Astrocyte (in vitro differentiated cells and primary cell): ENCODE data around the gene MUC5AC. TPM values are rescaled to one million over a fixed set of nuclear protein-coding genes. Genes with fewer than 3 reads are reported as not detected.

Experiments used
- DNase-seq: peaks from one replicate; pipeline ENCODE4 v3.0.0-alpha.2; 2010; ENCODE audit warnings: low read depth
- FAIRE-seq: peaks from 2 replicates; lab custom pipeline; 2011; peaks lifted over from hg19 to GRCh38; lab: Jason Lieb, UNC
- H2AFZ ChIP-seq: 2 replicates; pipeline ENCODE4 v1.6.0; 2012; ENCODE audit warnings: low read depth, low read length, inconsistent platforms
- H3K27ac ChIP-seq: 2 replicates; pipeline ENCODE4 v1.5.1; 2011; ENCODE audit warnings: low read depth, low read length, inconsistent platforms
- H3K27me3 ChIP-seq: 2 replicates; pipeline ENCODE4 v1.6.0; 2011; ENCODE audit warnings: low read length, inconsistent platforms; ENCODE audit not compliant: insufficient read depth
- H3K36me3 ChIP-seq: 2 replicates; pipeline ENCODE4 v1.5.1; 2011; ENCODE audit warnings: low read length, inconsistent platforms; ENCODE audit not compliant: insufficient read depth
- H3K4me1 ChIP-seq: 2 replicates; pipeline ENCODE4 v1.5.1; 2011; ENCODE audit warnings: low read length, inconsistent platforms; ENCODE audit not compliant: insufficient read depth
- H3K4me2 ChIP-seq: 2 replicates; pipeline ENCODE4 v1.6.0; 2012; ENCODE audit warnings: low read length, inconsistent platforms
- H3K4me3 ChIP-seq: 2 replicates; pipeline ENCODE4 v1.5.1; 2011; ENCODE audit warnings: low read depth, mild to moderate bottlenecking, low read length, inconsistent platforms; ENCODE audit not compliant: insufficient read depth
- H3K79me2 ChIP-seq: 2 replicates; pipeline ENCODE4 v1.6.0; 2012; ENCODE audit warnings: mild to moderate bottlenecking, low read length, inconsistent platforms; ENCODE audit not compliant: insufficient read depth
- H3K9ac ChIP-seq: 2 replicates; pipeline ENCODE4 v1.6.0; 2012; ENCODE audit warnings: mild to moderate bottlenecking, low read length, inconsistent platforms
- H3K9me3 ChIP-seq: 2 replicates; pipeline ENCODE4 v1.5.1; 2012; ENCODE audit warnings: low read depth, mild to moderate bottlenecking, low read length, inconsistent platforms; ENCODE audit not compliant: insufficient read depth
- H4K20me1 ChIP-seq: 2 replicates; pipeline ENCODE4 v1.6.0; 2012; ENCODE audit warnings: low read length, inconsistent platforms; ENCODE audit not compliant: insufficient read depth
- H3K27ac Mint-ChIP-seq: one replicate; pipeline ENCODE4 v1.8.0; 2021; ENCODE audit warnings: mild to moderate bottlenecking, mixed read lengths; ENCODE audit not compliant: unreplicated experiment
- H3K27me3 Mint-ChIP-seq: one replicate; pipeline ENCODE4 v1.8.0; 2021; ENCODE audit warnings: low read depth, mixed read lengths; ENCODE audit not compliant: unreplicated experiment
- H3K36me3 Mint-ChIP-seq: one replicate; pipeline ENCODE4 v1.8.0; 2021; ENCODE audit warnings: low read depth, mixed read lengths; ENCODE audit not compliant: unreplicated experiment
- H3K4me1 Mint-ChIP-seq: one replicate; pipeline ENCODE4 v1.8.0; 2021; ENCODE audit warnings: low read depth, mixed read lengths; ENCODE audit not compliant: unreplicated experiment
- H3K4me3 Mint-ChIP-seq: one replicate; pipeline ENCODE4 v1.8.0; 2021; ENCODE audit warnings: mild to moderate bottlenecking, moderate library complexity, mixed read lengths; ENCODE audit not compliant: unreplicated experiment
- H3K9me3 Mint-ChIP-seq: one replicate; pipeline ENCODE4 v1.8.0; 2021; ENCODE audit warnings: mild to moderate bottlenecking, mixed read lengths; ENCODE audit not compliant: unreplicated experiment
- EZH2 ChIP-seq: IDR thresholded peaks from 2 replicates; pipeline ENCODE4 v1.6.1; 2012; ENCODE audit warnings: mild to moderate bottlenecking, low read length, inconsistent platforms; ENCODE audit not compliant: insufficient read depth
- total RNA-seq: library from RNA; stranded (reverse); gene quantifications from 2 replicates; pipeline ENCODE4 v1.2.1, GENCODE V29; 2021
- TF ChIP-seq, protein P1 (sequence below): IDR thresholded peaks from 2 replicates; pipeline ENCODE4 v1.5.1; 2011; ENCODE audit warnings: low read depth, mild to moderate bottlenecking, inconsistent platforms, low read length, moderate library complexity; ENCODE audit not compliant: insufficient read depth

MUC5AC gene
- total RNA-seq, 1 donor from 2014 or later: not detected

DNA sequence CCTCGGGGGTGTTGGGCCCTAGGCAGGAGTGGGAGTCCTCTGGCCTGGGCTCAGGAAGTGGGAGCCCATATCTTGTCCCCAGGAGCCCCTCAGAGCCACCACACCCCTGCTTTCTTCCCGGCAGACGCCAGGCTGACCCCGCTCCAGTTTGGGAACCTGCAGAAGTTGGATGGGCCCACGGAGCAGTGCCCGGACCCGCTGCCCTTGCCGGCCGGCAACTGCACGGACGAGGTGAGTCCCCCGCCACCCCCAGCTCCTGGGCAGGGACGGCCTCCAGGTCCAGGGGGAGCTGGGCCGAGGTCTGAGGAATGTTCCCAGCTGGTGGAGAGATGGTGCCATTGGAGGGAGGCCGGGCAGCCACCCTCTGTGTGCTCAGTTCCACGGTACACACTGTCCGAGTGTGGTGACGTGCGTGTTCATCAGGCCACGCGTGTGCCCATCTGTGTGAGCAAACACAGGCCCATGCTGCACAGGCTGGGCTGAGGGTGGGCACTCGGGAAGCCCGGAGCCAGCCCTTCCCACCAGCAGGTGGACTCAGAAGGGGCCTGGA, 69.9 kb downstream of the MUC5AC start:
- DNase-seq (no peak), FAIRE-seq (no peak)
- no peaks in the 10 kb centered on the region for H3K27me3 ChIP-seq
- H3K9ac ChIP-seq: no peak overlapping the region
- no peak for TF ChIP-seq EZH2
- TF ChIP-seq, protein P1, sequence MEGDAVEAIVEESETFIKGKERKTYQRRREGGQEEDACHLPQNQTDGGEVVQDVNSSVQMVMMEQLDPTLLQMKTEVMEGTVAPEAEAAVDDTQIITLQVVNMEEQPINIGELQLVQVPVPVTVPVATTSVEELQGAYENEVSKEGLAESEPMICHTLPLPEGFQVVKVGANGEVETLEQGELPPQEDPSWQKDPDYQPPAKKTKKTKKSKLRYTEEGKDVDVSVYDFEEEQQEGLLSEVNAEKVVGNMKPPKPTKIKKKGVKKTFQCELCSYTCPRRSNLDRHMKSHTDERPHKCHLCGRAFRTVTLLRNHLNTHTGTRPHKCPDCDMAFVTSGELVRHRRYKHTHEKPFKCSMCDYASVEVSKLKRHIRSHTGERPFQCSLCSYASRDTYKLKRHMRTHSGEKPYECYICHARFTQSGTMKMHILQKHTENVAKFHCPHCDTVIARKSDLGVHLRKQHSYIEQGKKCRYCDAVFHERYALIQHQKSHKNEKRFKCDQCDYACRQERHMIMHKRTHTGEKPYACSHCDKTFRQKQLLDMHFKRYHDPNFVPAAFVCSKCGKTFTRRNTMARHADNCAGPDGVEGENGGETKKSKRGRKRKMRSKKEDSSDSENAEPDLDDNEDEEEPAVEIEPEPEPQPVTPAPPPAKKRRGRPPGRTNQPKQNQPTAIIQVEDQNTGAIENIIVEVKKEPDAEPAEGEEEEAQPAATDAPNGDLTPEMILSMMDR: no peak
- no peak overlapping the region for H3K27ac Mint-ChIP-seq
- H3K4me1 Mint-ChIP-seq: no peaks in the 10 kb centered on the region
- no peaks in the 10 kb centered on the region for H3K9me3 ChIP-seq
- no peaks in the 10 kb centered on the region for H3K4me1 ChIP-seq
- no peak overlapping the region for H3K4me3 ChIP-seq
- H3K9me3 Mint-ChIP-seq: no peaks in the 10 kb centered on the region
- no peaks in the 10 kb centered on the region for H3K36me3 Mint-ChIP-seq
- no peaks in the 10 kb centered on the region for H3K36me3 ChIP-seq
- no peak overlapping the region for H3K4me2 ChIP-seq
- no peak overlapping the region for H3K27ac ChIP-seq
- no peaks in the 10 kb centered on the region for H3K79me2 ChIP-seq
- no peak overlapping the region for H3K4me3 Mint-ChIP-seq
- H3K27me3 Mint-ChIP-seq: peaks cover 7% of the 10 kb centered on the region
- no peaks in the 10 kb centered on the region for H4K20me1 ChIP-seq
- H2AFZ ChIP-seq: no peak overlapping the region

DNA sequence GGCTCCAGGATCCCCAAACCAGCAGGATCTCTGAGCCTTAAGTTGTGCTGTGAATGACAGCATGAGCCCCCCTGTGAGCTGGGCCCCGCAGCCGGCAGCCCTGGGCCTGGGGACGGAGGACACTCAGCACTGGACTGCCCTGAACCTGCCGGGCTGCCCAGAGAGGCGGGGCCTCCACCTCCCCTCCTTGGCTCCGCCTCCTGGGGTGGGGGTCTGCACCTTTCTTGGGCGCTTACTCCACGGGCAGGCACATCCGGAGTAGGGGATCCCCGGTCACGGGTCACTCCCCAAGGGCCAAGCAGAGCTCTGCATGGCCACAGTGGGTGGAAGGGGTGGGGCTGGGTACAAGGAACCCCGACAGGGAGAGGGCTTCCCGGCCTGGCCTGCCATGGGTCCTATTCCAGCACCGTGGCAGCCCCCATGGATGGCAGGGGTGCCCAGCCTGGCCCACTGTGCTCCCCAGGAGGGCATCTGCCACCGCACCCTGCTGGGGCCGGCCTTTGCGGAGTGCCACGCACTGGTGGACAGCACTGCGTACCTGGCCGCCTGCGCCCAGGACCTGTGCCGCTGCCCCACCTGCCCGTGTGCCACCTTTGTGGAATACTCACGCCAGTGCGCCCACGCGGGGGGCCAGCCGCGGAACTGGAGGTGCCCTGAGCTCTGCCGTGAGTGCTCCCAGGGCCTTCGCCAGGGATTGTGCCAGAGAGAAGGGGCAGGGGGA, 70.5 kb downstream of the MUC5AC start:
- Histone ChIP-seq H2AFZ (no peak overlapping the region), H3K79me2 (no peaks in the 10 kb centered on the region), H3K4me2 (no peak overlapping the region), H3K4me1 (no peaks in the 10 kb centered on the region), H3K27me3 (no peaks in the 10 kb centered on the region), H4K20me1 (no peaks in the 10 kb centered on the region), H3K9ac (no peak overlapping the region), H3K36me3 (no peaks in the 10 kb centered on the region), H3K27ac (no peak overlapping the region), H3K9me3 (no peaks in the 10 kb centered on the region), H3K4me3 (no peak overlapping the region)
- DNase-seq (no peak), FAIRE-seq (no peak)
- no peaks in the 10 kb centered on the region for H3K9me3 Mint-ChIP-seq
- peaks cover 7% of the 10 kb centered on the region for H3K27me3 Mint-ChIP-seq
- H3K27ac Mint-ChIP-seq: no peak overlapping the region
- no peak overlapping the region for H3K4me3 Mint-ChIP-seq
- no peak for TF ChIP-seq EZH2
- TF ChIP-seq, protein P1: no peak
- no peaks in the 10 kb centered on the region for H3K4me1 Mint-ChIP-seq
- no peaks in the 10 kb centered on the region for H3K36me3 Mint-ChIP-seq

DNA sequence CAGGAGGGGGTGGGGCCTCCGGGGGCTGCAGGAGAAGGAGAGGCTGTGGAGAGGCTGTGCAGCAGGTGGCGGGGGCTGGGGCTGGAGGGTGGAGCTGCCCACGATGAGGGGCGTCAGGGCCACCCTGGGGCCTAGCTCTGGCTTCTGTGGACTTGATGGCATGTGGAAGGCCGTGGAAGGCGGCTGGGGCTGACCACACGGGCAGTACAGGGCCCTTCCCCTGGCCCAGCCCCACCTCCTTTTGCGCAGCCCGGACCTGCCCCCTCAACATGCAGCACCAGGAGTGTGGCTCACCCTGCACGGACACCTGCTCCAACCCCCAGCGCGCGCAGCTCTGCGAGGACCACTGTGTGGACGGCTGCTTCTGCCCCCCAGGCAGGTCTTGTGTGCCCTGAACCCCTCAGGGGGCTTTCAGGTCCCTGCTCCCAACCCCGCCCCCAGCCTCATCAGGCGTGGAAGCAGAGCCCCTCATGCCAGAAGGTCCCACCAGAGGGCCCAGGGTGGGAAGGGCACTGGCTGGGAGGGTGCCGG, 71.2 kb downstream of the MUC5AC start:
- Mint-ChIP-seq H3K36me3 (no peaks in the 10 kb centered on the region), H3K4me3 (no peak overlapping the region), H3K9me3 (no peaks in the 10 kb centered on the region), H3K27me3 (peaks cover 7% of the 10 kb centered on the region), H3K4me1 (no peaks in the 10 kb centered on the region), H3K27ac (no peak overlapping the region)
- DNase-seq (no peak), FAIRE-seq (no peak)
- Histone ChIP-seq H2AFZ (no peak overlapping the region), H3K4me3 (no peak overlapping the region), H3K36me3 (no peaks in the 10 kb centered on the region), H3K9ac (no peak overlapping the region), H3K4me2 (no peak overlapping the region), H3K9me3 (no peaks in the 10 kb centered on the region), H3K79me2 (no peaks in the 10 kb centered on the region), H3K4me1 (no peaks in the 10 kb centered on the region), H3K27ac (no peak overlapping the region), H3K27me3 (no peaks in the 10 kb centered on the region), H4K20me1 (no peaks in the 10 kb centered on the region)
- TF ChIP-seq EZH2: no peak
- TF ChIP-seq, protein P1: no peak
